GM19239 (cell line): ENCODE measurements around the gene SBSN.
A peak's percentile ranks its signal among the peaks of the same experiment; 100 is the strongest.

Experiments used
- DNase-seq: peaks from one replicate; pipeline ENCODE4 v3.0.0; 2011; ENCODE audit warnings: low spot score; ENCODE audit not compliant: insufficient read length
- FAIRE-seq: peaks from 2 replicates; lab custom pipeline; 2011; peaks lifted over from hg19 to GRCh38; lab: Jason Lieb, UNC

Gene SBSN

GRCh38 chr19:35528218-35529038 lies at the start of gene SBSN:
SBSN (minus strand) TSS chr19:35528311; CDS start chr19:35528281, 30 bp downstream.
- DNase-seq (no peak), FAIRE-seq (no peak)

GRCh38 chr19:35571406-35571965 lies 43.4 kb upstream of the SBSN start:
- no peak for DNase-seq
- no peak for FAIRE-seq

- no peak for FAIRE-seq
- DNase-seq, result no peak
These were observed 41.2 kb upstream of the SBSN start for GRCh38 chr19:35569281-35569781.

GRCh38 chr19:35566738-35567137 lies 38.6 kb upstream of the SBSN start:
- FAIRE-seq (no peak), DNase-seq (no peak)

GRCh38 chr19:35565016-35565856 lies 37.1 kb upstream of the SBSN start:
- no peak for FAIRE-seq
- no peak for DNase-seq

- DNase-seq (no peak), FAIRE-seq (no peak)
These were observed 35.2 kb upstream of the SBSN start, which contains the start of gene ATP4A for GRCh38 chr19:35563207-35563829. ATP4A (minus strand) TSS chr19:35563658; CDS start chr19:35563629, 29 bp downstream.

GRCh38 chr19:35562776-35563175 lies 34.7 kb upstream of the SBSN start:
- FAIRE-seq, result no peak
- no peak for DNase-seq

GRCh38 chr19:35562336-35562735 lies 34.2 kb upstream of the SBSN start:
- FAIRE-seq (no peak), DNase-seq (no peak)

GRCh38 chr19:35561436-35561835 lies 33.3 kb upstream of the SBSN start:
- DNase-seq (no peak), FAIRE-seq (no peak)

GRCh38 chr19:35560677-35561076 lies 32.6 kb upstream of the SBSN start:
- FAIRE-seq (no peak), DNase-seq (no peak)

GRCh38 chr19:35560271-35560670 lies 32.2 kb upstream of the SBSN start:
- DNase-seq (no peak), FAIRE-seq (no peak)

- no peak for FAIRE-seq
- DNase-seq, result no peak
These were observed 31.7 kb upstream of the SBSN start for GRCh38 chr19:35559781-35560180.

- FAIRE-seq, result peak; percentile 76
- DNase-seq, result peak; percentile 63
These were observed 31.2 kb upstream of the SBSN start for GRCh38 chr19:35559281-35559659.

- no peak for FAIRE-seq
These were observed 30.5 kb upstream of the SBSN start for GRCh38 chr19:35558400-35559280.

GRCh38 chr19:35557539-35558399 lies 29.7 kb upstream of the SBSN start:
- DNase-seq (peak; percentile 51), FAIRE-seq (peak; percentile 69)

More at GRCh38 chr19:35558400-35559280, 30.5 kb upstream of the SBSN start:
- no peak for DNase-seq

- FAIRE-seq (no peak), DNase-seq (no peak)
These were observed 28.9 kb upstream of the SBSN start for GRCh38 chr19:35556846-35557538.

- FAIRE-seq (no peak), DNase-seq (no peak)
These were observed 28.0 kb upstream of the SBSN start for GRCh38 chr19:35556025-35556590.
